ENCODE data around the gene PCED1B. TPM values are rescaled to one million over a fixed set of nuclear protein-coding genes. Genes with fewer than 3 reads are reported as not detected.

Gene PCED1B
- total and polyA plus RNA-seq, 2 experiments from 2014 or later = 3.6 to 6.6 TPM

GRCh38 chr12:47189728-47190127, 110.3 kb downstream of the PCED1B start:
- no peaks in the 10 kb centered on the region for H3K36me3 ChIP-seq (replicated peaks; ENCODE audit: insufficient read depth, low read depth)
- H2AFZ ChIP-seq = no peak overlapping the region
- no peaks in the 10 kb centered on the region for H4K20me1 ChIP-seq (ENCODE audit: insufficient read depth, poor library complexity, severe bottlenecking)
- 87% methylated on average over 3 of the region's 3 CpGs for WGBS (ENCODE audit: low lambda C conversion rate, missing lambda C conversion rate)
- DNase-seq (ENCODE audit: low spot score) = no peak
- peaks cover 11% of the 10 kb centered on the region for H3K4me1 ChIP-seq (ENCODE audit: insufficient read depth)
- H3K4me3 ChIP-seq = no peak overlapping the region
- no peaks in the 10 kb centered on the region for H3K27me3 ChIP-seq
- H3K79me2 ChIP-seq = no peaks in the 10 kb centered on the region
- no peaks in the 10 kb centered on the region for H3K9me2 ChIP-seq (replicated peaks; ENCODE audit: insufficient read depth)
- no peak for TF ChIP-seq EZH2 (IDR thresholded peaks at IDR 0.05; ENCODE audit: borderline replicate concordance)
- no peak for TF ChIP-seq CTCF (IDR thresholded peaks at IDR 0.05; ENCODE audit: poor library complexity)
- no peak for TF ChIP-seq EZH2phosphoT487 (IDR thresholded peaks at IDR 0.05; ENCODE audit: low read depth, severe bottlenecking, unreplicated experiment)
- H3K4me2 ChIP-seq = no peak overlapping the region
- H3K27ac ChIP-seq = no peak overlapping the region
- no peaks in the 10 kb centered on the region for H3K9me3 ChIP-seq (ENCODE audit: low read depth)

DNA sequence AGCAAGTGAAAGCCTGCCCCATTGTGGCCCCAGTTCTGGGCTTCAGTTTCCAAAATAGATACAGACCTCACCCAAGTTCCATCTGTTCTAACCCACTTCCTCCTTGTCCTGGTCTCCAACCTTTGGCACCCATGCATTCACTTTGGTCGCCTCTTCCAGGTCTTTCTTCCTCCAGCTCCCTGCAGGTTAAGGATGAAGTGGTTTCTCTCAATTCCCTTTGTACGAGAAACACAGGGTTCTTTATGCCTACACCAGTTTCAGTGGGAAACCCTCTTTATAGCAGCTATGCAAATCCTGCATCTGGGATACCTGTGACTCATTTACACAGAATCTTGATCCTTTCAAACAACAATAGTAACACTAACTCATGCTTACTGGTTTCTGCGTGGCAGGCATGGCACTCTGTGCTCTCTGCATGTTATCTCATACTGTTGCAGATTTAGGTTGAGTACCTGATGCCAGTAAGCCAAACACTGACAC, 110.9 kb downstream of the PCED1B start:
- H3K27me3 ChIP-seq = no peaks in the 10 kb centered on the region
- H3K9me2 ChIP-seq (replicated peaks; ENCODE audit: insufficient read depth) = no peaks in the 10 kb centered on the region
- TF ChIP-seq EZH2phosphoT487 (IDR thresholded peaks at IDR 0.05; ENCODE audit: low read depth, severe bottlenecking, unreplicated experiment) (no peak), CTCF (IDR thresholded peaks at IDR 0.05; ENCODE audit: poor library complexity) (no peak), EZH2 (IDR thresholded peaks at IDR 0.05; ENCODE audit: borderline replicate concordance) (no peak)
- H3K36me3 ChIP-seq (replicated peaks; ENCODE audit: insufficient read depth, low read depth) = no peaks in the 10 kb centered on the region
- no peaks in the 10 kb centered on the region for H3K79me2 ChIP-seq
- no peak overlapping the region for H3K27ac ChIP-seq
- H2AFZ ChIP-seq = no peak overlapping the region
- peaks cover 11% of the 10 kb centered on the region for H3K4me1 ChIP-seq (ENCODE audit: insufficient read depth)
- H3K9me3 ChIP-seq (ENCODE audit: low read depth) = no peaks in the 10 kb centered on the region
- WGBS (ENCODE audit: low lambda C conversion rate, missing lambda C conversion rate) = 75% methylated on average over 3 of the region's 3 CpGs
- H3K4me3 ChIP-seq = no peak overlapping the region
- H3K4me2 ChIP-seq = no peak overlapping the region
- no peak for DNase-seq (ENCODE audit: low spot score)
- H4K20me1 ChIP-seq (ENCODE audit: insufficient read depth, poor library complexity, severe bottlenecking) = no peaks in the 10 kb centered on the region

GRCh38 chr12:47190905-47191304, 111.5 kb downstream of the PCED1B start:
- H3K4me1 ChIP-seq (ENCODE audit: insufficient read depth) = peaks cover 11% of the 10 kb centered on the region
- no peaks in the 10 kb centered on the region for H4K20me1 ChIP-seq (ENCODE audit: insufficient read depth, poor library complexity, severe bottlenecking)
- no peaks in the 10 kb centered on the region for H3K36me3 ChIP-seq (replicated peaks; ENCODE audit: insufficient read depth, low read depth)
- H3K79me2 ChIP-seq = no peaks in the 10 kb centered on the region
- no peak overlapping the region for H3K27ac ChIP-seq
- H3K9me3 ChIP-seq (ENCODE audit: low read depth) = no peaks in the 10 kb centered on the region
- no peak for DNase-seq (ENCODE audit: low spot score)
- H3K27me3 ChIP-seq = no peaks in the 10 kb centered on the region
- no peak overlapping the region for H3K4me2 ChIP-seq
- H3K9me2 ChIP-seq (replicated peaks; ENCODE audit: insufficient read depth) = no peaks in the 10 kb centered on the region
- no peak overlapping the region for H2AFZ ChIP-seq
- TF ChIP-seq EZH2 (IDR thresholded peaks at IDR 0.05; ENCODE audit: borderline replicate concordance) = no peak
- no peak for TF ChIP-seq EZH2phosphoT487 (IDR thresholded peaks at IDR 0.05; ENCODE audit: low read depth, severe bottlenecking, unreplicated experiment)
- TF ChIP-seq CTCF (IDR thresholded peaks at IDR 0.05; ENCODE audit: poor library complexity) = no peak
- WGBS (ENCODE audit: low lambda C conversion rate, missing lambda C conversion rate) = 71% methylated on average over 3 of the region's 3 CpGs
- no peak overlapping the region for H3K4me3 ChIP-seq

GRCh38 chr12:47192051-47192450, 112.6 kb downstream of the PCED1B start:
- H3K4me1 ChIP-seq (ENCODE audit: insufficient read depth) = peaks cover 11% of the 10 kb centered on the region
- DNase-seq (ENCODE audit: low spot score) = no peak
- no peaks in the 10 kb centered on the region for H4K20me1 ChIP-seq (ENCODE audit: insufficient read depth, poor library complexity, severe bottlenecking)
- H3K27ac ChIP-seq = no peak overlapping the region
- no peaks in the 10 kb centered on the region for H3K9me3 ChIP-seq (ENCODE audit: low read depth)
- no peak for TF ChIP-seq CTCF (IDR thresholded peaks at IDR 0.05; ENCODE audit: poor library complexity)
- TF ChIP-seq EZH2phosphoT487 (IDR thresholded peaks at IDR 0.05; ENCODE audit: low read depth, severe bottlenecking, unreplicated experiment) = no peak
- no peak for TF ChIP-seq EZH2 (IDR thresholded peaks at IDR 0.05; ENCODE audit: borderline replicate concordance)
- H3K9me2 ChIP-seq (replicated peaks; ENCODE audit: insufficient read depth) = no peaks in the 10 kb centered on the region
- no peak overlapping the region for H3K4me2 ChIP-seq
- 96% methylated on average over 4 of the region's 4 CpGs for WGBS (ENCODE audit: low lambda C conversion rate, missing lambda C conversion rate)
- no peak overlapping the region for H2AFZ ChIP-seq
- no peaks in the 10 kb centered on the region for H3K36me3 ChIP-seq (replicated peaks; ENCODE audit: insufficient read depth, low read depth)
- no peak overlapping the region for H3K4me3 ChIP-seq
- H3K79me2 ChIP-seq = no peaks in the 10 kb centered on the region
- no peaks in the 10 kb centered on the region for H3K27me3 ChIP-seq
